Tibial nerve (tissue), 4 donors: ENCODE results near the gene PTPRG. TPM values are rescaled to one million over a fixed set of nuclear protein-coding genes. Genes with fewer than 3 reads are reported as not detected.

Experiments used
- DNase-seq, 2 donors: peaks; one replicate each; pipeline ENCODE4 v3.0.0-alpha.2; 2019; ENCODE audit warnings: low spot score in 2 of 2
- H3K27ac ChIP-seq, 4 donors: fragments of 200-600 bp; sonication (generic) in 3 of 4; one replicate each; pipeline ENCODE4 v1.5.1; 2017 to 2019; ENCODE audit warnings: mild to moderate bottlenecking in 1 of 4
- H3K27me3 ChIP-seq, 2 donors: fragments of 200-600 bp; sonication (generic) in 1 of 2; one replicate each; pipeline versions ENCODE4 v1.5.1 to v1.6.0; 2017 to 2019
- H3K36me3 ChIP-seq, 3 donors: fragments of 200-600 bp; sonication (generic); one replicate each; pipeline ENCODE4 v1.5.1; 2018 to 2019
- H3K4me1 ChIP-seq, 4 donors: fragments of 200-600 bp; sonication (generic) in 3 of 4; one replicate each; pipeline ENCODE4 v1.5.1; 2017 to 2019
- H3K4me3 ChIP-seq, 4 donors: fragments of 200-600 bp; sonication (generic) in 3 of 4; one replicate each; pipeline ENCODE4 v1.5.1; 2017 to 2019; ENCODE audit warnings: mild to moderate bottlenecking in 1 of 4, moderate library complexity in 1 of 4
- H3K9me3 ChIP-seq, 4 donors: fragments of 200-600 bp; sonication (generic) in 3 of 4; one replicate each; pipeline ENCODE4 v1.5.1; 2017 to 2019
- CTCF ChIP-seq, 5 experiments: fragments of 200-600 bp in 3 of 5; fragments of 450-650 bp in 2 of 5; sonication (generic) in 3 of 5; IDR thresholded peaks; one replicate each; pipeline ENCODE4 v1.5.1; 2016 to 2019; ENCODE audit warnings: antibody characterized with exemption in 5 of 5, mild to moderate bottlenecking in 3 of 5, moderate library complexity in 2 of 5
- EP300 ChIP-seq, 2 donors: sonication (generic); formaldehyde crosslinking; IDR thresholded peaks; one replicate each; pipeline ENCODE4 v1.6.1; 2017; ENCODE audit warnings: antibody characterized with exemption in 2 of 2, mild to moderate bottlenecking in 1 of 2
- POLR2A ChIP-seq, 2 donors: fragments of 450-650 bp; IDR thresholded peaks; one replicate each; pipeline ENCODE4 v1.6.1; 2017; ENCODE audit warnings: antibody characterized with exemption in 2 of 2, mild to moderate bottlenecking in 2 of 2, moderate library complexity in 2 of 2
- WGBS, 2 donors: methylation state at CpG; one replicate each; pipeline ENCODE4 v1.1.5; 2018; 5-methylcytosine and 5-hydroxymethylcytosine counted together
- total RNA-seq, 4 donors: library from RNA; depleted of rRNA; stranded (reverse); fragments of >200 nt; gene quantifications; one replicate each; pipeline ENCODE4 v1.1.0, GENCODE V29; 2016

Gene PTPRG
- total RNA-seq, 4 donors from 2014 or later, result 112 to 174 (median 121) TPM

GRCh38 chr3:61966200-61966599 lies 404.8 kb downstream of the PTPRG start:
- Histone ChIP-seq H3K27me3 (no peaks in the 10 kb centered on the region), H3K9me3 (no peaks in the 10 kb centered on the region), H3K4me1 (no peaks in the 10 kb centered on the region), H3K4me3 (no peak overlapping the region), H3K36me3 (no peaks in the 10 kb centered on the region), H3K27ac (no peak overlapping the region)
- no peak for TF ChIP-seq EP300 (IDR thresholded peaks at IDR 0.05)
- no peak for TF ChIP-seq POLR2A (IDR thresholded peaks at IDR 0.05)
- no peak for TF ChIP-seq CTCF (IDR thresholded peaks at IDR 0.05)
- WGBS, 2 donors, result 67% methylated on average over 2 of the region's 2 CpGs
- no peak for DNase-seq

- WGBS, 2 donors, result 89 to 90% methylated on average over 2 of the region's 2 CpGs
- Histone ChIP-seq H3K27me3 (no peaks in the 10 kb centered on the region), H3K4me1 (no peaks in the 10 kb centered on the region), H3K9me3 (no peaks in the 10 kb centered on the region), H3K36me3 (no peaks in the 10 kb centered on the region), H3K27ac (no peak overlapping the region), H3K4me3 (no peak overlapping the region)
- no peak for DNase-seq
- TF ChIP-seq CTCF (IDR thresholded peaks at IDR 0.05) (no peak), POLR2A (IDR thresholded peaks at IDR 0.05) (no peak), EP300 (IDR thresholded peaks at IDR 0.05) (no peak)
These were observed 405.6 kb downstream of the PTPRG start for GRCh38 chr3:61967019-61967418.

GRCh38 chr3:61967937-61968336 lies 406.6 kb downstream of the PTPRG start:
- WGBS, 2 donors, result 53 to 62% methylated on average over 2 of the region's 2 CpGs
- Histone ChIP-seq H3K4me1 (no peaks in the 10 kb centered on the region), H3K36me3 (no peaks in the 10 kb centered on the region), H3K27me3 (no peaks in the 10 kb centered on the region), H3K4me3 (no peak overlapping the region), H3K9me3 (no peaks in the 10 kb centered on the region), H3K27ac (no peak overlapping the region)
- no peak for TF ChIP-seq POLR2A (IDR thresholded peaks at IDR 0.05)
- no peak for TF ChIP-seq CTCF (IDR thresholded peaks at IDR 0.05)
- no peak for TF ChIP-seq EP300 (IDR thresholded peaks at IDR 0.05)
- no peak for DNase-seq

- no peaks in the 10 kb centered on the region for H3K27me3 ChIP-seq
- no peak overlapping the region for H3K27ac ChIP-seq
- H3K4me3 ChIP-seq, result no peak overlapping the region
- no peaks in the 10 kb centered on the region for H3K9me3 ChIP-seq
- no peaks in the 10 kb centered on the region for H3K36me3 ChIP-seq
- peaks cover 0 to 2% (median 0%) of the 10 kb centered on the region in 4 donors for H3K4me1 ChIP-seq
- 66 to 70% methylated on average over 2 of the region's 2 CpGs for WGBS, 2 donors
- DNase-seq, result no peak
- TF ChIP-seq CTCF (IDR thresholded peaks at IDR 0.05) (no peak), EP300 (IDR thresholded peaks at IDR 0.05) (no peak), POLR2A (IDR thresholded peaks at IDR 0.05) (no peak)
These were observed 413.3 kb downstream of the PTPRG start for GRCh38 chr3:61974662-61975061.

- no peak for DNase-seq
- TF ChIP-seq EP300 (IDR thresholded peaks at IDR 0.05) (no peak), CTCF (IDR thresholded peaks at IDR 0.05) (no peak), POLR2A (IDR thresholded peaks at IDR 0.05) (no peak)
These were observed 413.8 kb downstream of the PTPRG start for GRCh38 chr3:61975199-61975598.

More at GRCh38 chr3:61975199-61975598, 413.8 kb downstream of the PTPRG start:
- WGBS, 2 donors, result 74 to 75% methylated on average over 3 of the region's 3 CpGs
- Histone ChIP-seq H3K36me3 (no peaks in the 10 kb centered on the region), H3K27me3 (no peaks in the 10 kb centered on the region), H3K4me1 (peaks cover 0 to 2% (median 0%) of the 10 kb centered on the region in 4 donors), H3K27ac (no peak overlapping the region), H3K9me3 (no peaks in the 10 kb centered on the region), H3K4me3 (no peak overlapping the region)
